Stimulated activated CD4-positive, alpha-beta T cell treated with anti-CD3 and anti-CD28 coated beads, Interleukin-12 subunit alpha, Interleukin-12 subunit beta, amount 100 ng/mL, for 24 hours (primary cell): ENCODE results near the gene DPY19L3.
"Not testable (repeated sequence)": the region's sequence is repeated elsewhere in the genome, so short reads cannot be mapped to it uniquely, and the experiment has no call there.

Experiments used
- DNase-seq, 2 experiments: peaks; one replicate each; pipeline ENCODE4 v3.0.0-alpha.2; 2020; ENCODE audit warnings: low read depth in 2 of 2

Gene DPY19L3, protein sequence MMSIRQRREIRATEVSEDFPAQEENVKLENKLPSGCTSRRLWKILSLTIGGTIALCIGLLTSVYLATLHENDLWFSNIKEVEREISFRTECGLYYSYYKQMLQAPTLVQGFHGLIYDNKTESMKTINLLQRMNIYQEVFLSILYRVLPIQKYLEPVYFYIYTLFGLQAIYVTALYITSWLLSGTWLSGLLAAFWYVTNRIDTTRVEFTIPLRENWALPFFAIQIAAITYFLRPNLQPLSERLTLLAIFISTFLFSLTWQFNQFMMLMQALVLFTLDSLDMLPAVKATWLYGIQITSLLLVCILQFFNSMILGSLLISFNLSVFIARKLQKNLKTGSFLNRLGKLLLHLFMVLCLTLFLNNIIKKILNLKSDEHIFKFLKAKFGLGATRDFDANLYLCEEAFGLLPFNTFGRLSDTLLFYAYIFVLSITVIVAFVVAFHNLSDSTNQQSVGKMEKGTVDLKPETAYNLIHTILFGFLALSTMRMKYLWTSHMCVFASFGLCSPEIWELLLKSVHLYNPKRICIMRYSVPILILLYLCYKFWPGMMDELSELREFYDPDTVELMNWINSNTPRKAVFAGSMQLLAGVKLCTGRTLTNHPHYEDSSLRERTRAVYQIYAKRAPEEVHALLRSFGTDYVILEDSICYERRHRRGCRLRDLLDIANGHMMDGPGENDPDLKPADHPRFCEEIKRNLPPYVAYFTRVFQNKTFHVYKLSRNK

DNA sequence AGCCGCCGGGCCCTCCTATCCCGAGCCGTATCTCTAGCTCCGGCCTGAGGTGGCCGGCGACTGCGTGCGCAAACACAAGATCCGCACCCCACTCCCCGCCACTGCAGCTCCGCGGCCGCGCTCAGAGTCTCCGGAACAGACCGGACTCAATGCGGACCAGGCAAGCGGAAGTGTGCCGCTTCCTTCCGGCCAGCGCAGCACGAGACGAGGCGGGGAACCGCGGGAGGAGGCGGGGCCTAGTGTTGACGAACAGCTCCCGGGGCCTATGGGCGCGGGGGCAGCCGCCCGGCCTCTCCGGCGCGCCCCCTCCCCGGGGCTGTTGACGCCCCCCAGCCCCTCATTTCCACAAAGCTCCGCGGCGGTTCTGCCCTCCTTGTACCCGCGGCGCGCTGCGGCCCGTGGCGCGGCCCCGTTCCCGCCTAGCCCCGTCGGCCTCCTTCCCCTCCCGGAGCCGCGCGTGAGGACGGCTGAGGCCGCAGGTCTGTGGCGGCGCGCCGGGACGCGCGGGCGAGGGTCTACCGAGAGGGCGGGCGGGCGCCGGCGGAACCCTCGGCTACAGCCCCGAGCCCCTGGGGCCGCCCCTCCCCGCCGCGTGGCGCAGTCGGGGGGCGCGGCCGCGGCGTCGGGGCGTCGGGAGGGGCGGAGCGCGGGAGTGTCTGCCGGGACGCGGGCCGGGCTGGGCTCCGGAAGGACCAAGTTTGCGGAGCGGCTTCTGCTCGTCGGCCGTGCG lies at the start of gene DPY19L3:
Gene DPY19L3 (plus strand): TSS at position 340 of the 730 bp plus-strand sequence. CDS start 2,484 bp downstream, outside the sequence.
- peak; percentile 87 to 92 for DNase-seq

DNA sequence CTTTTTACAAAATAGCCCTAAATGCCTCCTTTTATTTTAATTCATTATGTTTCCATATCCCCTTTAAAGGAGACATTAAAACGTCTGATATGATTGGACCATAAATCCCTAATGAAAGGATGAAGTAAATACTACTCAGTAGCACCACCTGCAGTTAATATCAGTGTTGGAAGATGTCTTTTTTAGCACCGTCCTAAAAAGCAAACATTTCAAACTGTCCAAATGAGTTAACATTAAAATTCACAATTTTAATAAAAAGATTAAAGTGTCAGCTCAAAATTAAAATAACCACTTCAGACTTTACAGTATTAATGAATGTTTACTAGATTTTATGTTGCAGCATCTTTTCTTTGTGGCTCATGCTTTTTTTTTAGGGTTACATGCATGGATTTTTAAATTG lies 47.9 kb upstream of the DPY19L3 start:
- no peak for DNase-seq

DNA sequence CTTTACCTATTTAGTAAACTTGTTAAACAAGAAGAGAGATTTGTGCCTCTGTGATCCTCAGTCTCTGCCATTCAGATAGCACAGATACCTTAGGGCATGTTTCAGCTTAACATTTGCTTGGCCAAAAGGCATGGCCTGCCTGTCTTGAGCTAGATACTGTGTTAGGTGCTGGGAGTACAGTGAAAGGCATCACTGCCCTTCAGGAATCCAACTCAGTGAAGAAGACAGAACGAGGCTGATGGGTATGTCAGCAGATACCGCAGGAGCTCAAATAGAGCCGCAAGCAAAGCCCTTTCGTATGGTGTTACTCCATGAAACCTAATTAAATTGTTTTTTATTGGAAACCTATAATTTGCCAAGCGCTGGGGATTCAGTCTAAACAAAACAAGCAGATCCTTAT lies 47.2 kb upstream of the DPY19L3 start:
- no peak for DNase-seq

DNA sequence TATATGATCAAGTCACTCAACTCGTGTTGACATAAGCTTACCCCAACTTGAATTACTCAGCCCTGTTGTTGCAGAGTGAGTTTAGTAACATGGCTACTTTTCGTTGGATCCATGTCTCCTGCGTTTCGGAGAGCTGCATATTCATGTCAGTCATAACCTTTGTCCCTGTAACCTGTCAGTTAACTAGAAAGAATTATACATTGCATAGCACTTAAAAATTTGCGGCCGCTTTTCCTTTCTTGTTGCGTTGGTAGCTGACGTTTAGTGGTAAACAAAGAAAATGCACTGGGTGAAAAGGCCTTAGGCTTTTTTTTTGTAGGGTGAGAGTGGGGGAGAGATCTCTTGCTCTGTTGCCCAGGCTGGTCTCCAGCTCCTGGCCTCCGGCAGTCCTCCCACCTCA lies 46.0 kb upstream of the DPY19L3 start:
- no peak for DNase-seq

DNA sequence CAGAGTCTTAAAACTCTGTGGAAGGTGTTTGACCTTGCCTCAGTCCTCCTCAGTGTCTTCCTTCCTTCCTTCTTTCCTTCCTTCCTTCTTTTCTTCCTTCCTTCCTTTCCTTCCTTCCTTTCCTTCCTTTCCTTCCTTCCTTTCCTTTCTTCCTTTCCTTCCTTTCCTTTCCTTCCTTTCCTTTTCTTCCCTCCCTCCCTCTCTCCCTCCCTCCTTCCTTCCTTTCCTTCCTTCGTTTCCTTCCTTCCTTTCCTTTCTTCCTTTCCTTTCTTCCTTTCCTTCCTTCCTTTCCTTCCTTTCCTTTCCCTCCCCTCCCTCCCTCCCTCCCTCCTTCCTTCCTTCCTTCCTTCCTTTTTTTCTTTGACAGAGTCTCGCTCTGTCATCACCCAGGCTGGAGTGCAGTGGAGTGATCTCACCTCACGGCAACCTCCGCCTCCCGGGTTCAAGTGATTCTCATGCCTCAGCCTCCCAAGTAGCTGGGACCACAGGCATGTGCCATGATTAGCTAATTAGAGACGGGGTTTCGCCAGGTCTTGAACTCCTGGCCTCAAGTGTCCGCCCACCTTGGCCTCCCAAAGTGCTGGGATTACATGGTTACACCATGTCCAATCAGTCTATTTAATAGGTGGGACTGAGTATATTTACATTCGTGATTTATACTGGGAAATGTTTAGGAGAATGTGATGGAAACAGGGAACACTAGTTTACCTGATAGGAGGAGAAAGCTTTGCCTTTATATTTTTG lies 43.8 kb upstream of the DPY19L3 start:
- no peak for DNase-seq

DNA sequence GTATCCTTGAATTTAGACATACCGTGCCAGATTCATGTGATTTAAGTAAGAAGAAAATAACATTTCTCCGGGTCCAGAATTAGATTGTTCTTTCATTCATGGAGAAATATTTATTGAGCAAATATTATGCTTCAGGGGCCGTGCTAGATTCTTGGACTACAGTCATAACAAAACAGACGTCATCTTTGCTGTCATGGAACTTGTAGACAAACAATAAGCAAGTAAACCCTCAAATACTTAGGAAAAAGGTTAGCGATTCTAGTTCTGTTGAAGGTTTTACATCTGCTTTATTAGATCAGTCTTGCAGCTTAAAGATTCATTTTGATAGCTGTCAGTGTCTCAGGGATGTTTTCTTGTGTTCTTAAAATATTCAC lies 43.3 kb upstream of the DPY19L3 start:
- DNase-seq = no peak

DNA sequence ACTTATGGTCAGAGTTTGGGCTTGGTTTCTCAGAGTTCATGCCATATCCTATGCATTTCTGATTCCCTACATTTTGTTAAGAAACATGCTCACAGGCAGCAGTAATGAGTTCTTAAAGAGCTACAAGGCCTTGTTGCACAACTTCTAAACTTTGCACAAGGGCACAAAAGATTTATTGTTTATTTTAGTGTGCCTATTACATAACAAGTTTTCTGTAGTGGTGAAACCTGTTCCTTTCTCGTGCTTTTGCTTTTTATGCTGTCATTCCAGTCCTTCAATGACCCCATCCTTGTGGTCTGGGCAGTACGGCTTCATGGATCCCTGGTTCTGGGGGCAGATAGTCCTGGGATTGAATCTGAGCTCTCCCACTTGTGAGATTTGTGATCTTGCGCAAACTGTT lies 42.4 kb upstream of the DPY19L3 start:
- DNase-seq = no peak

DNA sequence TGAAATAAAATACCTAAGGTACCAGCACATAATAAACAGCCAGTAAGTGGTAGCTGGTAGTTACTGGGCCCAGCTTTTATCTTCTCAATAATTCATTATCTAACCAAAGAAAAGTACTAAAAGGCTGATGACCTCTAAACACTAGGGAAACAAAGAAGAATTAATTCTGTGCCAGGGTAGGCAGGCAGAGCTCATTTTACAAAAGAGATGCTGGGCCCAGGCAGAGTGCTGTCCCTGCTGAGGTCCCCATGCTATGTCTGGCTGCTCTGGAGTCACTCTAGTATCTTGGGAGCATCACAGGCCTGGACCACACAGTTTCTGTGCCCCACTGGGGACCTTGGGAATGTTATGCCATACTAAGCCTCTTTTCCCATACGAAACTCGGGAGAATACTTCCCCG lies 41.9 kb upstream of the DPY19L3 start:
- no peak for DNase-seq

DNA sequence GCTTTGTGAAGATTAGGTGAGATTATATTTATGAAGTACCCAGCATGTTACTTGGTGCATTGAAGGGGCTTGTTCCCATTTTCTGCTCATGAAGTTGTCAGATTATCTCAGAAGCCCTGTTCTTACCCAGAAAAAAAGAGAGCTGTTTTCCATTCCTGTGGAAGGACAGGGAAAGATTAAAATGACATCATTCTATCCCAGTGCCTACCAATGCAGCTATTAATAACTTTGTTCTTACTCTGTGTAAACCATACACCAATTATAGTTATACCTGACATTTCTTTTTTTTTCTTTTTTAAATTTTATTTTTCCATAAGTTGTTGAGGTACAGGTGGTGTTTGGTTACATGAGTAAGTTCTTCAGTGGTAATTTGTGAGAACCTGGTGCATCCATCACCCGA lies 41.5 kb upstream of the DPY19L3 start:
- DNase-seq = no peak

DNA sequence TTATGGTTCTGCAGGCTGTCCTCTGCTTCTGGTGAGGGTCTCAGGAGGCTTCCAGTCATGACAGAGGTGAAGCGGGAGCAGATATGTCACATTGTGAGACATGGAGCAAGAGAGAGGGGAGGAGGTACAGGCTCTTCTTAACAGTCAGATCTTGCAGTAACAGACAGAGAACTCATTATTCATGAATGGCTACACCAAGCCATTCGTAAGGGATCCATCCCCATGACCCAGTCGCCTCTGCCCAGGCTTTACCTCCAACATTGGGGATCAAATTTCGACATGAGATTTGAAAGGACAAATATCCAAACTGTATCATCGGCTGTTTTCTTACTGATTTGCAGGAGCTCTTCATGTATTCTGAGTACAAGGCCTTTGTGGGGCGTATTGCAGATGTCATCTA lies 38.5 kb upstream of the DPY19L3 start:
- no peak for DNase-seq

DNA sequence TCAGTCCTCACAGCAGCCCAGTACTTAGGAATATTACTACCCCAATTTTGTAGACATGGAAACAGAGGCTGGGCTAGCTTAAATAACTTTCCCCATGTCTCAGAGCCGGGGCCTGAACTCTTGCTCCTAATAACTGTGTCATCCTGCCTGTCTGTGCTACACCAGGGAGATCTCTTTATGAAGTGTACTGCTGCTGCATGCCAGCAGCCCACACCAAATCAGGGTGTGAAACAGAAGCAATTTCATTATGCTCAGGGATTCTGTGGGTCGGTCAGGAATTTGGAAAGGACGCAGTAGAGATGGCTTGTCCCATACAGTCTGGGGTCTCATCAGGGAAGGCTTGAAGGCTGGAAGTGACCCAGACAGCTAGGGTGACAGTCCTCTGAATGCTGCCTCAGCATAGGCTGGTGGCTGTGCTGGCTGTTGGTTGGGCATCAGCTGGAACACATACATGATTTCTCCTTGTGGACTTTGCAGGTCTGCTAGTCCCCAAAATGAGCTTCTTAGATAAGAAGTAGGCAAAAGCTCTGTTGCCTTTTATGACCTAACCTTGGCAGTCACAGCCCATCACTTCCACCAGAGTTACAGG lies 37.5 kb upstream of the DPY19L3 start:
- DNase-seq = no peak

DNA sequence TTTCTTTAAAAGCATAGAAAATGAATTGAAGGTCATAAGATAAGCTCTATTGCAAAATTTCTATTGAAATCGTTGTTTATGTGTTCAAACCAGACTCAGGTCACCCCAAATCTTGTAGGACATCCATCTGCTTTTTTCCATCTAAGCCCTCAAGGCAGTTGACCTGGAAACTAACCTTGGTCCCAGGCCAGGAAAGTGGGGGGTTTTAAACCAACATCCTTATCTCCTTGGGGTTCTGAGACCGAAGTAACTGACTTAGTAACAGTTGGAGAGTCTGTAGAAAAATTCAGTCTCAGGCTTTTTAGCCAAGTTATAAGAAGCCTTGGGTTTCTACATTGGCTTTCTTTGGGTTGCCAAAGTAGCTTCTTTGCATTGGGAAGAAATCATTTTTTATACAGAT lies 36.8 kb upstream of the DPY19L3 start:
- DNase-seq = no peak

DNA sequence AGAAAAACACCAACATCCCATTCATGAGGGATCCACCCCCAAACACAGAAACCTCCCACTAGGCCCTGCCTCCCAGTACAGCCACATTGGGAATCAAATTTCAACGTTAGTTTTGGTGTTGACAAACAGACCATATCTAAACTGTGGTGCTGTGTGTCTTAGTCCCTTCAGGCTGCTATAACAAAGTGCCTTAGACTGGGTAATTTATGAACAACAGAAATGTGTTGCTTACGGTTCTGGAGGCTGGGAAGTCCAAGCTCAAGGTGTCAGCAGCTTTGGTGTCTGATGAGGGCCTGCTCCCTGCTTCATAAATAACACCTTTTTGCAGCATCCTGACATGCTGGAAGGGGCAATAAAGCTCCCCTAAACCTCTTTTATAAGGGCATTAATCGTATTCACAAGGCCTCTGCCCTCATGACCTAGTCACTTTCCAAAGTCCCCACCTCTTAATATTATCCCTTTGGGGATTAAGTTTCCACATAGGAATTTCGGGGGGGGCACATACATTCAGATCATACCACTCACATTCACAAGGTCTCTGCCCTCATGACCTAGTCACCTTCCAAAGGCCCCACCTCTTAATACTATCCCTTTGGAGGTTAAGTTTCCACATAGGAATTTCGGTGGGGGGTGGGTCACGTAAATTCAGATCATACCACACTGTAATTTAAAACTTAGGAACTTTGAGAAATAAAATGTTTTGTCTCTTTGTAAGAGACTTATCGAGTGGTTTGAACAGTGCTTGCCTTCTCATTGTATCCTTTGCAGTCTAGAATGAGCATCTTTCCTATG lies 32.6 kb upstream of the DPY19L3 start:
- no peak for DNase-seq

DNA sequence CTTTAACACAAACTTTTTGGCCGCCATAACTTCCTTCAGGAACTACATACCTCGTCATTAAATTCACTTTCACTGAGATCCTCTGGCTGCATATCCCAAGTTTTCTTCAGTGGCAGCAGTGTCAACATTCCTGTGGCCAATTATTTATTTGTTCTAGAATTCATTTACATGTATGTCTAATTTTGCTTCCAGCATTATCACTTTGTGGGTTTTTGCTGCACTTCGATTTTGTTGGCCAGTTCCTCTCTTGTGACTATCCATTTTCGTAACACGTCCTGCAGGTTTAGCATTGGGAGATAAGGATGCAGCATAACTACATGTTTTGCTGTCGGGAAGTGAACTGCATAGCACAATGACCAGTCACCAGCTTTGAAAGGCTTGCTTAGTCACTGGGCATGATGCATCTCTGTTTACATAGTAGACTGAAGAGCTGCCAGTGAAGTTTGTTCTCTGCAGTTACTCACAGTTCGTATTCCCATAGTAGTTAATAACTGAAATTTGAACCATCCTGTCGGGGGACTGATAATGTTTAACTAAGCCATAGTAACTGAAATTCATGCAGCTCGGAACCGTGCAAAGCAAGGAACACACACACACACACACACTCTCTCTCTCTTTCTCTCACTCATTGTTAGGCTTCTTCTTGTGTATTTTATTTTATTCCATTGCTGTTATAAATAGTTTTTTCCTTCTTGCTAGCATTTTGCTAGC lies 31.8 kb upstream of the DPY19L3 start:
- DNase-seq = no peak

DNA sequence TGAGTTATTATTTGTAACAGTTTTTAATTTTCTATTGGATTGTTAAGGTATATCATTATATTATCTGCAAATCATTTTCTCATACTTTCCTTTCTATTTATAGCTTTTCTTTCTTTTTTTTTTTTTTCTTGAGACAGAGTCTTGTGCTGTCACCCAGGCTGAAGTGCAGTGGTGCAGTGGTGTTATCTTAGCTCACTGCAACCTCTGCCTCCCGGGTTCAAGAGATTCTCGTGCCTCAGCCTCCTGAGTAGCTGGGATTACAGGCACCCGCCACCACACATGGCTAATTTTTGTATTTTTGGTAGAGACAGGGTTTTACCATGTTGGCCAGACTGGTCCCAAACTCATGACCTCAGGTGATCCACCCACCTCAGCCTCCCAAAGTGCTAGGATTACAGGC lies 31.2 kb upstream of the DPY19L3 start:
- not testable (repeated sequence) for DNase-seq

DNA sequence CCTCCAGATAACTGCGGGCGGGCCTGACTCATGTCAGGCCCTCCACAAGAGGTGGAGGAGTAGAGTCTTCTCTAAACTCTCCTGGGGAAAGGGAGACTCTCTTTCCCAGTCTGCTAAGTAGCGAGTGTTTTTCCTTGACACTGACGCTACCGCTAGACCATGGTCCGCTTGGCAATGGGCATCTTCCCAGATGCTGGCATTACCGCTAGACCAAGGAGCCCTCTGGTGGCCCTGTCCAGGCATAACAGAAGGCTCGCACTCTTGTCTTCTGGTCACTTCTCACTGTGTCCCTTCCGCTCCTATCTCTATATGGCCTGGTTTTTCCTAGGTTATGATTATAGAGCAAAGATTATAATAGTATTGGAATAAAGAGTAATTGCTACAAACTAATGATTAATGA lies 28.5 kb upstream of the DPY19L3 start:
- not testable (repeated sequence) for DNase-seq

DNA sequence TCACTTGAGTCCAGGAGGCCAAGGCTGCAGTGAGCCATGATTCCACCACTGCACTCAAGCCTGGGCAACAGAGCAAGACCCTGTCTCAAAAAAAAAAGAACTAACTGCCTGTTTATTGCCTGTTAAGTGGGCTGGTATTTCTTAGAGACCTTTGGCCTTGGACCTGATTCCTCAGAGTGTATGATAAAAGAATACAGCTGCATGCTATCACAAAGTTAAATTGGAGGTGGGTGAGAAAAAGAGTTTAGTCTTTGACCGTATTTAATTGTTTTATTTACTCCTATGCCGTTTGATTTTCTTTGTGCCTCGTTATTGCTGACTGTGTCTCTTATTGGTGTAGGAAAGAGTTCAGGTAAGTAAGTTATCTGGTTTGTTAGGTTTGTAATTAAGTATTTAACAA lies 25.3 kb upstream of the DPY19L3 start:
- no peak for DNase-seq

DNA sequence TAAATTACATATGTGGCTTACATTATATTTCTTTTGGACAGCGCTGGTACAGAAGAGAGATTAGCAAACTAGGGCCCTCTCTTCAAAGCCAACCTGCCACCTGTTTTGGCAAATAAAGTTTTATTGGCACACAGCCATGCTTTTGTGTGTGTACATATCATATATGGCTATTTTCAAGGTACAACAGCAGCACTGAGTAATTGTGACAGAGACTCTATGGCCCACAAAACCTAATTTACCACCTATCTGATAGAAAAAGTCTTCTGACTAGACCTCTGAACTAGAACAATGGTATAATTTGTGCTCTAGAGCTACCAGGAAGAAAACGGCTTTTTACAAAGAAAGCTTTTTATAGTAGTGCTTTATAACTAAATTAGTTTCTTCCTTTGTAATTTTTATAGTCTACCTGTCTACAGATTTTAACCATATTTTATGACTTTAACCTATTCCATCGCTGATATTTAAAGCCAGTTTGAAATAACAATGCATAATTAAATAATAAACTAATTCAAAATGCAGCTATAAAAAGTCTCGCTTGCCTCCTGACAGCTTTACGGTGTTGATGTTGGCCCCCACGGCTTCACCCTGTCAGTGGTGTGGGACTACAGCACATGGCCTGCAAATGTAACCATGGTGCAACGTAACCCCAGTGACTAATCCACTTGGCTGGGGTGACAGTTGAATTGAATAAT lies 17.7 kb upstream of the DPY19L3 start:
- no peak for DNase-seq

DNA sequence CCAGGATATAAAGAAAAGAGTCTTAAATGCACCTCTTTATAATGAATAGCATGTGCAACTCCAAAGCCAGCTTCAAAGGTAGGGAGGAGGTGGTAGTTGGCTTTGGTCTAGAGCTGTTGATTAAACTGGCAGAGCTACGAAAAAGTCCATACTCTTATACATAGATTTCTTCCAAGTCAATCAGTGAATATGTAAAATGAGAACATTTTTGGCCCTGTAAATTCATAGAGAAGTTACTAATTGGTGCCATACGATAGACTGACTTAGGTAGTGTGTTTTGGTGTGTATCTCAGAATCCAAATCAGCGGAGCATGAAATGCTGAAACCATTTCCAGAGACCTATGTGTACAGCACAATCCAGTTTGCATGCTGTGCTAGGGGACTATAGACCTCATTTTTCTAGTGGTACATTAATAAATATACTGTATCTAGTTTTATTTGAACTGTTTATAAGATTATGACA lies 17.1 kb upstream of the DPY19L3 start:
- DNase-seq = no peak
